LNCaP clone FGC (cell line): ENCODE data around the gene KRT77.

Experiments
- DNase-seq: peaks from one replicate; pipeline ENCODE4 v3.0.0-alpha.2; 2011; ENCODE audit warnings: low read depth
- H3K4me3 ChIP-seq: 2 replicates; pipeline ENCODE4 v1.5.1; 2011; ENCODE audit warnings: mild to moderate bottlenecking, low read depth, low read length, control low read depth
- CTCF ChIP-seq: IDR thresholded peaks from 2 replicates; pipeline ENCODE4 v1.5.1; 2012; ENCODE audit warnings: mild to moderate bottlenecking; ENCODE audit not compliant: control insufficient read depth, insufficient read depth; ENCODE audit errors: extremely low read depth

KRT77 gene

GRCh38 chr12:52641468-52641867, 61.9 kb downstream of the KRT77 start:
- DNase-seq: no peak
- TF ChIP-seq CTCF: no peak
- H3K4me3 ChIP-seq: no peak overlapping the region
